ENCODE data around the gene UBXN4. TPM values are rescaled to one million over a fixed set of nuclear protein-coding genes. Genes with fewer than 3 reads are reported as not detected.

UBXN4 gene
- total RNA-seq, 1 donor from 2014 or later, result 58.1 TPM

- no peak overlapping the region for H3K4me3 ChIP-seq
- H3K36me3 ChIP-seq, result no peaks in the 10 kb centered on the region
- no peaks in the 10 kb centered on the region for H3K27me3 ChIP-seq (ENCODE audit: low read depth)
- no peaks in the 10 kb centered on the region for H3K4me1 ChIP-seq
- peaks cover 19% of the 10 kb centered on the region for H3K9me3 ChIP-seq (replicated peaks)
- TF ChIP-seq CTCF (IDR thresholded peaks at IDR 0.05; ENCODE audit: borderline replicate concordance), result no peak
- no peak for DNase-seq
- H3K27ac ChIP-seq (replicated peaks), result peak overlapping the region; percentile 34
- intact Hi-C loops (cut with micrococcal nuclease), result no loop called here
These were observed 84.0 kb downstream of the UBXN4 start for GRCh38 chr2:135825550-135826176.

- Histone ChIP-seq H3K4me1 (no peaks in the 10 kb centered on the region), H3K4me3 (no peak overlapping the region), H3K27ac (replicated peaks) (no peak overlapping the region), H3K36me3 (no peaks in the 10 kb centered on the region), H3K9me3 (replicated peaks) (peaks cover 19% of the 10 kb centered on the region), H3K27me3 (ENCODE audit: low read depth) (no peaks in the 10 kb centered on the region)
- DNase-seq, result no peak
- intact Hi-C loops (cut with micrococcal nuclease), result no loop called here
- no peak for TF ChIP-seq CTCF (IDR thresholded peaks at IDR 0.05; ENCODE audit: borderline replicate concordance)
These were observed 84.9 kb downstream of the UBXN4 start for GRCh38 chr2:135826544-135826943.

GRCh38 chr2:135829378-135830135 lies 87.9 kb downstream of the UBXN4 start:
- TF ChIP-seq CTCF (IDR thresholded peaks at IDR 0.05; ENCODE audit: borderline replicate concordance), result no peak
- no peaks in the 10 kb centered on the region for H3K36me3 ChIP-seq
- intact Hi-C loops (cut with micrococcal nuclease), result no loop called here
- H3K4me3 ChIP-seq, result no peak overlapping the region
- no peaks in the 10 kb centered on the region for H3K9me3 ChIP-seq (replicated peaks)
- H3K27me3 ChIP-seq (ENCODE audit: low read depth), result no peaks in the 10 kb centered on the region
- no peak overlapping the region for H3K27ac ChIP-seq (replicated peaks)
- no peaks in the 10 kb centered on the region for H3K4me1 ChIP-seq
- DNase-seq, result no peak

- TF ChIP-seq CTCF (IDR thresholded peaks at IDR 0.05; ENCODE audit: borderline replicate concordance), result no peak
- Histone ChIP-seq H3K27ac (replicated peaks) (no peak overlapping the region), H3K9me3 (replicated peaks) (no peaks in the 10 kb centered on the region), H3K4me3 (no peak overlapping the region), H3K36me3 (no peaks in the 10 kb centered on the region), H3K27me3 (ENCODE audit: low read depth) (no peaks in the 10 kb centered on the region), H3K4me1 (no peaks in the 10 kb centered on the region)
- intact Hi-C loops (cut with micrococcal nuclease), result no loop called here
- no peak for DNase-seq
These were observed 89.6 kb downstream of the UBXN4 start for GRCh38 chr2:135831180-135831812.

GRCh38 chr2:135832891-135833290 lies 91.2 kb downstream of the UBXN4 start:
- TF ChIP-seq CTCF (IDR thresholded peaks at IDR 0.05; ENCODE audit: borderline replicate concordance), result no peak
- Histone ChIP-seq H3K36me3 (no peaks in the 10 kb centered on the region), H3K27me3 (ENCODE audit: low read depth) (no peaks in the 10 kb centered on the region), H3K9me3 (replicated peaks) (no peaks in the 10 kb centered on the region), H3K4me1 (no peaks in the 10 kb centered on the region), H3K27ac (replicated peaks) (no peak overlapping the region), H3K4me3 (no peak overlapping the region)
- DNase-seq, result no peak
- intact Hi-C loops (cut with micrococcal nuclease), result no loop called here

Other genes with a start within 250 kb of the UBXN4 start
- gene ZRANB3, start 210.6 kb upstream of the UBXN4 start, total RNA-seq, result 1.4 TPM
- gene R3HDM1, start 210.4 kb upstream of the UBXN4 start, total RNA-seq, result 17.8 TPM
- gene LCT, start 95.3 kb downstream of the UBXN4 start, total RNA-seq, result not detected
- 2.9 TPM for gene MCM6, start 134.6 kb downstream of the UBXN4 start, total RNA-seq
- 56.3 TPM for gene DARS1, start 243.8 kb downstream of the UBXN4 start, total RNA-seq

Measured in left ventricle myocardium inferior (tissue), 1 donor.